Fibroblast of skin of left quadriceps (primary cell): ENCODE results near the gene CCHCR1.

Experiments
- DNase-seq, 2 experiments: peaks; one replicate each; pipeline ENCODE4 v3.0.0-alpha.2; 2013; ENCODE audit warnings: low read depth in 2 of 2

Gene CCHCR1

GRCh38 chr6:31161216-31162126, 3.9 kb upstream of the CCHCR1 start:
- no peak for DNase-seq

DNA sequence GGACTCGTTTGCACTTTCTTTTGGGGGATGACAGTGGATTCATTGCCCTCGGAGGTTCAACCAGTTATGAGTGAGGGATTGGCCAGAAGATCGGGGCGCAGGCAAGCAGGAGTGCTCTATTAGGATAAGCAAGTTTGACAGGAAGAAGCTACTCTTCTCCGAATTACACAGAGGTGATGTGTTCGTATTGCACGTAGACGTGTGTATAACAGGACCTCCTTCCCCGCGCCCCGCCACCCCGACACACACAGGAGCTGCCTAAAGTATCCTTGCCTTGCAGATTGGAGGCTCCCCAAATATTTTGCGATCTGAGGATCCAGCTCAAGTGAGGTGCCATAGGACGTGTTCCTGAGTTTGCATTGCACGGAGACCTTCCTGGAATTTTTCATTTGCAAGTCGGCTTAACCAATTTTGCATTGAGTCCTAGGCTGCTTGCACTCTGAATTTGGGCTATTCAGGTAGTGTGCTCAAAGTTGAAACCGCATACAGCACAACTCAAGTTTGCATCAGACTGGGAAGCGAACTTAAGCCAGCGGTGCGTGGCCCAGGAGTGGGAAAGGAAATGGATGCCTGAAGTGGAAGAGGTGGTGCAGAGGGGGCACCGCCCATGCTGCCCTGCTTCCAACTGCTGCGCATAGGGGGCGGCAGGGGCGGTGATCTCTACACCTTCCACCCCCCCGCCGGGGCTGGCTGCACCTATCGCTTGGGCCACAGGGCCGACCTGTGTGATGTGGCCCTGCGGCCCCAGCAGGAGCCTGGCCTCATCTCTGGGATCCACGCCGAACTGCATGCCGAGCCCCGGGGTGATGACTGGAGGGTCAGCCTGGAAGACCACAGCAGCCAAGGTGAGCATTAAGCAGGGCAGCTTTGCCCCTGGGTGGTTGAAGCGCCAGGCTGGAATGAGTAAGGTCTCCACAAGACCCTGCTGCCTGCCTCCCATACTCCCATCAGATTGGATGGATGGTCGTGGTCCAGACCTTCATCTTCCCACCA, 1.6 kb upstream of the CCHCR1 start:
- DNase-seq = no peak

GRCh38 chr6:31158140-31158862, 699 bp upstream of the CCHCR1 start, which contains the start of gene TCF19:
Gene TCF19, plus strand, starts transcription at chr6:31158589. Its CDS starts 881 bp downstream, at chr6:31159470.
- peak; percentile 99 for DNase-seq

- DNase-seq = no peak
Measured at GRCh38 chr6:31156641-31157040, 961 bp downstream of the CCHCR1 start.

DNA sequence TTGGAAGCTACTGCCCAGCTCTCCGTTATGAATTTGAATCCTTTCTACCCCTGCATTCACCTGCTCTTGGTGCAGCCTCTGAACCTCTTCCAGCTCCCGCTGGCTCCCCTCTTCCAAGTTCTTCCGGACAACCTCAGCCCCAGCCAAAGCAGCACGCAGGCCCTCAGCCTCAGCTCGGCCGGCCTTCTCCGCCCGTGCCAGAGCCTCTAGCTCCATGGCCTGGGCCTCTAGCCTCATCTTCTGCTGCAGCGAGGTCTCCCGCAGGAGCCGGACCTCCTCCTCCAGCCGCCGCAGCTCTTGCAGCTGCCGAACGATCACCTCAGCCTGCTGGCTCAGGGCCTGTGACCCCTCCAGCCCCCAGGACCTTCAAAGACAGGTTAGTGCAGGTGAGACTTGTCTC, 3.2 kb downstream of the CCHCR1 start:
- no peak for DNase-seq

- DNase-seq = no peak
Measured at GRCh38 chr6:31152781-31153180, 4.8 kb downstream of the CCHCR1 start.

GRCh38 chr6:31149827-31150447, 7.7 kb downstream of the CCHCR1 start:
- no peak for DNase-seq

GRCh38 chr6:31145386-31145785, 12.2 kb downstream of the CCHCR1 start:
- no peak for DNase-seq

- no peak for DNase-seq
Measured at GRCh38 chr6:31144970-31145340, 12.6 kb downstream of the CCHCR1 start.

GRCh38 chr6:31144296-31144969, 13.2 kb downstream of the CCHCR1 start:
- DNase-seq = no peak

- peak; percentile 40 for DNase-seq
Measured at GRCh38 chr6:31143148-31143547, 14.5 kb downstream of the CCHCR1 start.

GRCh38 chr6:31142361-31142761, 15.2 kb downstream of the CCHCR1 start:
- DNase-seq = no peak

GRCh38 chr6:31140643-31141042, 17.0 kb downstream of the CCHCR1 start:
- no peak for DNase-seq

- DNase-seq = peak; percentile 62 to 67
Measured at GRCh38 chr6:31139599-31139998, 18.0 kb downstream of the CCHCR1 start.

- DNase-seq = no peak
Measured at GRCh38 chr6:31138982-31139381, 18.6 kb downstream of the CCHCR1 start, which contains the start of gene PSORS1C2. Gene PSORS1C2, minus strand, starts transcription at chr6:31139066. Its CDS starts 40 bp downstream, at chr6:31139026.

- DNase-seq = no peak
Measured at GRCh38 chr6:31135710-31136109, 21.9 kb downstream of the CCHCR1 start.

GRCh38 chr6:31132806-31133205, 24.8 kb downstream of the CCHCR1 start:
- DNase-seq = no peak

DNA sequence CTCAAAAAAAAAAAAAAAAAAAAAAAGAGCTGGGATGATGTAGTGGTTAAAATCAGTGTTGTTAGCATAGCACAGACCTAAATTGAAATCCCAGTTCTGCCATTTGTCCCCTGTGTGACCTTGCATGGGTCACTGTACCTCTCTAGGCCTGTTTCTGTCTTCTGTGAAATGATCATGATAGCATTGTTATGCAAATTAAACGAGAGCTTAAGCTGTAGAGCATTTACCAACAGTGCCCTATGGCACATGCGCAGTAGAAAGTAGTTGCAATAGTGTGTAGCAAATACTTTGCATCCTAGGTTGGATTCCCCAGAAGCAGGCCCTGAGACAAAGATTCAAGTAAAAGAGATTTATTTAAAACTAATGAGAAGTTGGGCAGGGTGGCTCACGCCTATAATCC, 26.0 kb downstream of the CCHCR1 start:
- no peak for DNase-seq

- DNase-seq = no peak
Measured at GRCh38 chr6:31130751-31131150, 26.9 kb downstream of the CCHCR1 start.

GRCh38 chr6:31129130-31129529, 28.5 kb downstream of the CCHCR1 start:
- no peak for DNase-seq
